Caki2 (cell line): ENCODE measurements around the gene ZCWPW1. TPM values are rescaled to one million over a fixed set of nuclear protein-coding genes. Genes with fewer than 3 reads are reported as not detected.
A peak's percentile ranks its signal among the peaks of the same experiment; 100 is the strongest.
"Not testable (repeated sequence)": the region's sequence is repeated elsewhere in the genome, so short reads cannot be mapped to it uniquely, and the experiment has no call there.

Source experiments
- DNase-seq: peaks from one replicate; pipeline ENCODE4 v3.0.0-alpha.2; 2015; ENCODE audit warnings: low read depth
- in situ Hi-C: cut with HindIII; loops from 2 replicates; pipeline ENCODE4 v1.10.0; 2016; ENCODE audit warnings: low sequenced_read_pairs, low pct_unique_long_range_greater_than_20kb, mixed read lengths
- total RNA-seq: library from RNA; depleted of rRNA; stranded (reverse); fragments of >200 nt; shearing (Covaris generic); gene quantifications from 2 replicates; pipeline ENCODE4 v1.2.3, GENCODE V29; 2014; ENCODE audit warnings: low replicate concordance

Gene ZCWPW1
- total RNA-seq, 1 experiment from 2014 or later: 5.9 TPM

DNA sequence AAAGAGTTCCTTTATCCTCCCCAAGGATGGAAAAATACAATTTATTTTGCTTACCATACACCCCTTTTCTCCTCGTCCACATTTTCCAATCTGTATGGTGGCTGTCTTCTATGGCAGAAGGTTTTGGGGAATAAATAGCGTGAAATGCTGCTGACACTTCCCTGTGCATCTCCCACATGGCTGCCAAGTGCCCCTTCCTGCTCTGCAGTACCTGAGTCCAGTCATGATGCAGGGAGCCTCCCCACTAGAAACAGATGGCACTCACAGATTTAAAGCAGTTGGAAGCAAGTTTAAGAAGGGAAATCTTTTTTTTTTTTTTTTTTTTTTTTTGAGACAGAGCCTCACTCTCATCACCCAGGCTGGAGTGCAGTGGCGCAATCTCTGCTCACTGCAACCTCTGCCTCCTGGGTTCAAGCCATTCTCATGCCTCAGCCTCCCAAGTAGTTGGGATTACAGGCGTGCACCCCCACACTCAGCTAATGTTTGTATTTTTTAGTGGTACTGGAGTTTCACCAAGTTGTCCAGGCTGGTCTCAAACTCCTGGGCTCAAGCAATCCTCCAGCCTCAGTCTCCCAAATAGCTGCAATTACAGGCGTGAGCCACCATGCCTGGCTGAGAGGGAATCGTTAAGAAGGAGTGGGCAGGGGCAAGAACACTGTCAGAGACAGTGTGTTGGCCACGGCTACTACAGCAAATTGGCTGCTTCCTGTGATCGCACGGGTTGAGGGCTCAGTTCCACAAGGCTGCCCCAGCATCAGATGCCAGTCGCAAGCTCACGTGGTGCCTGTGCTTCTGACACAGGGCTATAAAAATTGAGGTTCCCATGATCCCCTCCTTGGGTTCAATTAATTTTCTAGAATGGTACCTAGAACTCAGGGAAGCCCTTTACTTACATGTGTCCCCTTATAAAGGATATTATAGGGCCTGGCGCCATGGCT, 60.6 kb downstream of the ZCWPW1 start:
- in situ Hi-C loops: no loop called here
- no peak for DNase-seq

DNA sequence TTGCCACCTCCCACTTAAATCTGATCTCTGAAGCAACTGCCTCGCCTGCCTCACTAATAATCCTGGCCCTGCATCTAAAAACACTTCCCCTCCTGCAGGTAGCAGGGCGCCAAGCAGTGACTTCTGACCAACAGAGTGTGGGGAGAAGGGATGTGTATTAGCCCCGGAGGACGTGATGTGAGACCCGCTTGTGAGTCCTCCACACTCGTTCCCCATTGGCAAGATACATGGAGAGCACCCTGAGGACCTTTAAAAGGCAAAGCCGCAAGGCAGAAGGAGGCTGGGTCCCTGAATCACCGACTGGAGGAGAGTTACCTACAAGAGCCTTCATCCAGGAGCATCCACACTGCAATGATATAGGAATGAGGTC, 61.3 kb downstream of the ZCWPW1 start:
- no peak for DNase-seq
- in situ Hi-C loops: no loop called here

DNA sequence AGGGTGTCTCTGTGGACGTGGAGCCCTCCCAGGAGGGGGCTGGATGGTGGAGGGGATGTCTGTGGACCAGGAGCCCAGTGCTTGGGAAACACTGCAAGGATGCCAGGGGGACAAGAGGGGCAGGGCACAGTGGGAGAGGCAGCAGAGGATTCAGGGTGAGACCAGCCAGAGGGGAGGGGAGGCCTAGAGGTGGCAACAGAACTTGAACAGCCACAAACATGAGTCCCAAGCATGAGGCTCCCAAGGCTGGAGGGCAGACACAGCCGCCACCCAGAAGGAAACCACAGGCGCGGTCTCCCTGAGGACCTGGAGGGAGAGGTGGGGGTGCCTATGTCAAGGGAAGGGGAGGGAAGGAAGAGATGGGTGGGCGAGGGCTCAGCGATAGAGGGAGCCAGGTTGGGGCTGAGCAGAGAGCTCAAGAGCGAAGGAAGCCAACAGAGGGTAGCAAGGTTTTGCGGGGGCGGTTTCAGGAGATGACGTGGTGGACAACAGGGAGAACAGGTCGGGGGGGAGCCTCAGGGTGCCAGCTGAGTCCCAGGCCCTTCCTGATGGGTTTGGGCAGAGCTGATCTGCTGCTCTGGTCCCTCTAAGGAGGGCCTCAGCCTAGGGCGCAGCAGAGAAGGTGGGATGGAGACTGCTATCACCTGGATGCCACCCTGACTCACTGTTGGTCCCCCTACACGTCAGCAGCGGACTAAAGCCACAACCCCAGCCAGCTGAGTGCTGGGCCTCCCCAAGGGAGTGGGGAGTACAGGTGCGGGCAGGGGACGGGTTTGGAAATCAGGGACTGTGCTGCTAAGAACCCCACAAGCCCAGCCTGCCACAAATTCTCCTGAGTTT, 61.9 kb downstream of the ZCWPW1 start:
- no peak for DNase-seq
- in situ Hi-C loops: no loop called here

DNA sequence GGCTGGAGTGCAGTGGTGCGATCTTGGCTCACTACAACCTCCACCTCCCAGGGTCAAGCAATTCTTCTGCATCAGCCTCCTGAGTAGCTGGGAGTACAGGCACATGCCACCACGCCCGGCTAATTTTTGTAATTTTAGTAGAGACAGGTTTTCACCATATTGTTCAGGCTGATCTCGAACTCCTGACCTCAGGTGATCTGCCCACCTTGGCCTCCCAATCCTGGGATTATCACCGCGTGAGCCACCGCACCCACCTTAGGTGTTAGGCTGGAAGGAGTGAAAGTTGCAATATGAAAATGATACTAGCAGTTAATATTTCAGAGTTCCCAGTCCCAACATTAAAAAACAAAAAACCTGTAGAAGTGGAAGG, 62.5 kb downstream of the ZCWPW1 start:
- in situ Hi-C loops, DNase-seq: not testable (repeated sequence)

DNA sequence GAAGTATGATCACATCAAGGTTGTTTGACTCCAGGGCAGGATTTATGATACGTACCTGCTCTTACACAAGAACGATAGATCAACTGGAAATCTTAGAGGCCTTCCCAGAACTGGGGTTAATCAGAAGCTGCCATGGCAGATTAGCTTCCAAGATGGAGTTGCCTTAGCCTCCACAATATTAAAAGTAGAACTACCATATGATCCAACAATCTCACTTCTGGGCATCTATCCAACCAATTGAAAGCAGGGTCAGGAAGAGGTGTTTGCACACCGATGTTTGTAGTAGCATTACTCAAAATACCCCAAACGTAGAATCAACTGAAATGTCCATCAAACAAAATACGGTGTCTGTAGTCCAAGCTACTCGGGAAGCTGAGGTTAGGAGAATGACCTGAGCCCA, 64.0 kb downstream of the ZCWPW1 start:
- in situ Hi-C loops: no loop called here
- no peak for DNase-seq

DNA sequence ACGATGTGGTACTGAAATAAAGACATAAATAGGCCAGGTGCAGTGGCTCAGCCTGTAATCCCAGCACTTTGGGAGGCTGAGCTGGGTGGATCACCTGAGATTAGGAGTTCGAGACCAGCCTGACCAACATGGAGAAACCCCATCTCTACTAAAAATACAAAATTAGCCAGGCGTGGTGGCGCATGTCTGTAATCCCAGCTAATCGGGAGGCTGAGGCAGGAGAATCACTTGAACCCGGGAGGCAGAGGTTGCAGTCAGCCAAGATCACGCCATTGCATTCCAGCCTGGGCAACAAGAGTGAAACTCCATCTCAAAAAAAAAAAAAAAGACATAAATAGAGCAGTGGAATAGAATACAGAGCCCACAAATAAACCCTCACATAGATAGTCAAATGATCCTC, 64.7 kb downstream of the ZCWPW1 start:
- DNase-seq, in situ Hi-C loops: not testable (repeated sequence)

DNA sequence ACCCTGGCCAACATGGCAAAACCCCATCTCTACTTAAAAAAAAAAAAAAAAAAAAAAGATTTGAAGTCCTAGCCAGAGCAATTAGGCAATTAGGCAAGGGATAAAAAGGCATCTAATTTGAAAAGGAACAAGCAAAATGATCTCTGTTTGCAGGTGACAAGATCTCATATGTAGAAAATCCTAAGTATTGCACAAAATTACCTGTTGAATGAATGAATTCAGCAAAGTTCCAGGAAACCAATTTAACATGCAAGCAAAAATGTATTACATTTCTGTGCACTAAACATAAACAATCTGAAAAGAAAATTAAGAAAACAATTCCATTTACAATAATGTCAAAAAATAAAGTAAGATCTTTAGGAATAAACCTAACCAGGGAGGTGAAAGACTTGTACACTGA, 65.4 kb downstream of the ZCWPW1 start:
- no peak for DNase-seq
- in situ Hi-C loops: no loop called here

DNA sequence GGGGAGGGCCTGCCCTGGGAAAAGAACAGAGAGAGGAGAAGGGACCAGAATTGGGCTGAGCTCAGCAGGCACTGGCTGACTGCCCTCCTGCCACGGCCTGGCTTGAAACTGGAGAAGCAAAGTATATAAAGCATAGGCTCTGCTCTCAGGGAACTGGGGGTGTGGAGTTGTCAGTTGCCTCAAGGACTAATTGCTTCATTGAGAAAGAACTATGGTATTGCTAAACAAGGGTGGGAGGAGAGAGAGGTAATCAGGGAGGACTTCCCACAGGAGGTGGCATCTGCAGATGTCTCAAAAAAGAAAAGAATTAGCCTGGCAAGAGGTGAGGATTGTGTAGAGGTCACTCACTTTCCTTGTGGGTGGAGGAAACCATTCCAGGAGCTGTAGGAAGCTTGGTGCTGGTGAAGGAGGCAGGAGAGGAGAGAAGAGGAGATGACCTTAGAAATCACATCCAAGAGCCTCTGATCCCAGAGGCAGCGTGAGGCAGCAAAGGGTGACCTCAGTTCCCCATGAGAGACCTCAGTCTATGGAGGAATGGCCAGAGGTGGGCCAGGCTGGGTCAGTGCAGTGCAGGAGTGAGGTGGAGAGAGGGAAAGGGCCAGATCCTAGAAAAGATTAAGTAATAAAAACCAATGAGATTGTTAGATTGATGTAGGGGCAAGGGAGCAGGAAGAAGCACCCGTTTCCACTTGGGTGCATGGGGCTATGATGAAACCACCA, 68.2 kb downstream of the ZCWPW1 start:
- DNase-seq: no peak
- in situ Hi-C loops: no loop called here

DNA sequence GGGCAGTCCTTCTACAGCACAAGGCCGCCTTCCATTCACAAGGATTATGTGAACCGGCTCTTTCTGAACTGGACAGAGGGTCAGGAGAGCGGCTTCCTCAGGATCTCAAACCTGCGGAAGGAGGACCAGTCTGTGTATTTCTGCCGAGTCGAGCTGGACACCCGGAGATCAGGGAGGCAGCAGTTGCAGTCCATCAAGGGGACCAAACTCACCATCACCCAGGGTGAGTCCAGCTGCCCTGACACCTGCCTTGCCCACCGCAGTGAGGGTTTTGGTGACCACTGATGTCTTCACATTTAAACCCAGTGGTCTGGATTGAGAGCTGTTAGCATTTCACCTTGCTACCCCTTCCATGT, 69.7 kb downstream of the ZCWPW1 start:
- in situ Hi-C loops: no loop called here
- DNase-seq: no peak

DNA sequence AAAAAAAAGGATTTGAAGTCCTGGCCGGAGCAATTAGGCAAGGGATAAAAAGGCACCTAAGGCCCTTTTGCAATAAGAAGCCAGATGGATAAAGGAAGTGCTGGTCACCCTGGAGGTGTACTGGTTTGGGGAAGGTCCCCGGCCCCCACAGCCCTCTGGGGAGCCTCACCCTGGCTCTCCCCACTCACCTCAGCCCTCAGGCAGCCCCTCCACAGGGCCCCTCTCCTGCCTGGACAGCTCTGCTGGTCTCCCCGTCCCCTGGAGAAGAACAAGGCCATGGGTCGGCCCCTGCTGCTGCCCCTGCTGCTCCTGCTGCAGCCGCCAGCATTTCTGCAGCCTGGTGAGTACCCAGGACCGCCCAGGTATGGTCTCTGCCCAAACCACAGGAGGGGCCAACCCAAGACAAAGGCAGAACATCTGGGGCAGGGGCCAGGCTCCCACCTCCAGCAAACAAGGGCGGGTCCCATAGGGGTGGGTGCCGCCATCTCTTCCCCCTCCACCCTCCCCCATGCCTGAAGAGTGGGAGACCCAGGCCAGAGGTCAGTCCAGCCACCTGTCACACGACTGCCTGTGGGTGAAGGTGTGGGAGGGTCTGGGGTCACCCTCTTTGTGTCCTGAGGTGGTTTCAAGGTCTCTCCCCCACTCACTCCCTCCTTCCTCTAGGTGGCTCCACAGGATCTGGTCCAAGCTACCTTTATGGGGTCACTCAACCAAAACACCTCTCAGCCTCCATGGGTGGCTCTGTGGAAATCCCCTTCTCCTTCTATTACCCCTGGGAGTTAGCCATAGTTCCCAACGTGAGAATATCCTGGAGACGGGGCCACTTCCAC, 70.3 kb downstream of the ZCWPW1 start, which contains the start of gene PILRB:
PILRB (plus strand) TSS at position 91 of the 830 bp plus-strand sequence; CDS start at position 277, 186 bp downstream.
- DNase-seq: peak; percentile 23
- in situ Hi-C loops: no loop called here

DNA sequence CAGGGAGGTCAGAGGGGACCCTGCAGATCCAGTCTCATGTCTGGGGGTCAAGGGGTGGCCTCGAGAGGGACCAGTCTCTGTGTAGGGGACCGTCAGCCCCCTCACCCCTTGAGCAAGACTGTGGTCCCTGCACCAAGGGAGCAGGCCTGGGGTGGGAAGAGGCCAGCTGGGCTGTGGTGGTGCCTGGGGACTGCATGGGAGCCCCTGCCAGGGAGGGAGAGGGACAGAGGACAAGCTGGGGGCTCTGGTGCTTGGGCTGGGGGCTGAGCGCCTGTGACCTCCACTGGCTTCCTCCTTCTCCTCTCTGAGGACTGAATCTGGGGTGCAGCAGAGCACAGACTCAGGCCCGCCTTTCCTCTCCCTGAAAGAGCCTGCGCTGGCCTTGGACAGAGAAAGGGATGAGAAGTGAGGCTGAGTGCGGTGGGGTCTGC, 71.4 kb downstream of the ZCWPW1 start:
- in situ Hi-C loops: no loop called here

DNA sequence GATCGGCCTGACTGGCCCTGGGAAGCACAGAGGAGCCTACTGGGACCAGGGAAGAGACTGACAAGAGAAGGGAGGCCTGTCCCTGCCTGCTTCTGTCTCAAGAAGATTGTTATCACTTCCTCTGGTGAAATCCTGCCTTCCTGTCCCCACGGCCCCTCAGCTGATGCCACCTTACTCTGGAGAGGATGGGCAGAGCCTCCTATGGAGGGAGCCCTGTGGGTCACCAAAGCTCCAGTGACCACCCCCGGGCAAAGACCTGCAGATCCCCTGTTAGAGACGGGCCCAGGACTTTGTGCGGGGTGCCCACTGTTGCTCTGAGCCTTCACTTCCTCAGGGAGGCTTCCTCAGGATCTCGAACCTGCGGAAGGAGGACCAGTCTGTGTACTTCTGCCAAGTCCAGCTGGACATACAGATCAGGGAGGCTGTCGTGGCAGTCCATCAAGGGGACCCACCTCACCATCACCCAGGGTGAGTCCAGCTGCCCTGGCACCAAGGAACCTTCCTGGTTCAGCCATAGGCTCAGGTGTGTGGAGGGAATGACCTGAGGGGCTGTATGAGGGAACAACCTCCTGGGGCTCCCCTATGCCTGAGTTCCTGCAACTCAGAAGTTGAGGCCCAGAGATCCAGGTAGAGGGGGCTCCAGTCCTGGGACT, 72.0 kb downstream of the ZCWPW1 start:
- DNase-seq: no peak
- in situ Hi-C loops: no loop called here

More for the DNA sequence above, 71.4 kb downstream of the ZCWPW1 start:
- DNase-seq: no peak

DNA sequence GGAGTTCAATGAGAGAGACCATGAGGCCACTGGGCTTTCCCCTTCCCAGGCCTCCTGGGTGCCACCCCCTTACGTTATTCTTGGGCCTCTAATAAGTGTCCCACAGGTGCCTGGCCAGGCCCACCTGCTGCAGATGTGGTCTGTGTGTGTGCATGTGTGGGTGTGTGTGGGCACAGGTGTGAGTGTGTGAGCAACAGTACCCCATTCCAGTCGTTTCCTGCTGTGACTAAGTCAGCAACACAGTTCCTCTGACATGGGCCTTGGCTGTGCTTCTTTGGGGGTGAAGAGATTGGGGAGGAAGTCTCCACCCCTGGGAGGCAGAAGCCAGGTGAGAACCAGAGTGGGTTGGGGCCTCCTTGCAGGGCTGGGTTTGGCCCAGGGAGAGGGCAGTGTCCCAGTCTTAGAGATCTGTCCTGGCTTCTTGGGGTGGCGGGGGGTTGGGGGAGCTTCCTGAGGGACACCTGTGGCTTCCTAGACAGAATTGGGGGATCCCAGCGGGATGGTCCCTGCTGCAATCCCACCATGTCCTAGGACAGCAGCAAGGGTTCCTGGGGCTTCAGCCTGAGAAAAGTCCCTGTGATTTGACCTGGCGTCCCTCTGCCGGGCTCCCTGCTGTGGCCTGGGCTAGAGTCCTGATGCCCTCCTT, 74.7 kb downstream of the ZCWPW1 start:
- DNase-seq: no peak
- in situ Hi-C loops: no loop called here

DNA sequence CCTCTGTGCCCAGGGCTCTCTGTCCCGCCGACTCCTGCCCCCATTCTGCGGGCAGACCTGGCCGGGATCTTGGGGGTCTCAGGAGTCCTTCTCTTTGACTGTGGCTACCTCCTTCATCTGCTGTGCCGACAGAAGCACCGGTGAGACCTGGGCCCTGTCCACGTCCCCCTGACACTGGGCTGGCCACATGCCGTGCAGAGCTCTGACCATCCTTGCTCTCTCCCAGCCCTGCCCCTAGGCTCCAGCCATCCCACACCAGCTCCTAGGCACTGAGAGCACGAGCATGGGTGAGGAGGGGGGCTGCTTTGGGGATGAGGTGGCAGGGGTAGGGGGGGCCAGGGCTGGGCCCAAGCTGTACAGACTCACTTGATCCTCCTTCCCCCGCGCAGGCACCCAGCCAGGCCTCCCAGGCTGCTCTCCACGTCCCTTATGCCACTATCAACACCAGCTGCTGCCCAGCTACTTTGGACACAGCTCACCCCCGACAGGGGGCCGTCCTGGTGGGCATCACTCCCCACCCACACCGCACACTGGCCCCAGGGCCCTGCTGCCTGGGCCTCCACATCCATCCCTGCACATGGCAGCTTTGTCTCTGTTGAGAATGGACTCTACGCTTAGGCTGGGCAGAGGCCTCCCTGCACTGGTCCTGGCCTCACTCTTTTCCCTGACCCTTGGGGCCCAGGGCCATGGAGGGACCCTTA, 75.4 kb downstream of the ZCWPW1 start:
- DNase-seq: no peak
- in situ Hi-C loops: no loop called here

DNA sequence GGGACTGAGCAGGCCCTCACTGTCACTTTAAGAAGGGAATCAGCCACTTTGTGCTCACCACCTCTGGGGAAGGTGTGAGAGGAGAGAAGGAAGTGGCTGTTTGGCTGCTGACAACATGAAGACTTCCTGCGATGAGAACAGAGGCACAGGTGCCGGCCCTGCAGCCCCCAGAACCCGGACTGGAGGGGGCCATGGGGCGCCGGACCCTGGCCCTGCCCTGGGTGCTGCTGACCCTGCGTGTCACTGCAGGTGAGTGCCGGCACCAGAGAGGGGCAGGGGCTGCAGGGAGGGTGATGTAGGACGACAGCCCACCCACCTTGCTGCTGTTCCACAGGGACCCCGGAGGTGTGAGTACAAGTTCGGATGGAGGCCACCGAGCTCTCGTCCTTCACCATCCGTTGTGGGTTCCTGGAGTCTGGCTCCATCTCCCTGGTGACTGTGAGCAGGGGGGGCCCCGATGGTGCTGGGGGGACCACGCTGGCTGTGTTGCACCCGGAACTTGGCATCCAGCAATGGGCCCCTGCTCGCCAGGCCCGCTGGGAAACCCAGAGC, 76.2 kb downstream of the ZCWPW1 start:
- DNase-seq, in situ Hi-C loops: not testable (repeated sequence)

DNA sequence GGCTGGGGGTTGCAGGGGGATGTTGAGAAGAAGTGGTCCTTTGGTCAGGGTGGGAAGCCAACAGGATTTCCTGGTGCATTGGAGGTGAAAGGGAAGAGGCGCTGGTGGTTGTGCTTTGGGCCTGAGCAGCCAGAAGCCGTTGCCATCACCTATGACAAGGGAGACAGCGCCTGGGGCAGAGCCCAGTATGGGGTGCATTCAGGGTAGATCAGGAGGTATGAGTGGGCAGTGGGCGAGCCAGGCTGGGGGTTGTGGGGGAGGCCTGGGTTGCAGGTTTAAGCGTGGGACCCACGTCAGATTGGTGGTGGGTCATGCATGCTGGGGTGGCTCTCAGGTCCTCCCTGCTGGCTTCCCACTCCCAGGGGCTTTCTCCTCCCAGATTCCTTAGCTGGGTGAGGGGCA, 76.8 kb downstream of the ZCWPW1 start:
- in situ Hi-C loops: no loop called here
- DNase-seq: no peak
